Stimulated activated CD4-positive, alpha-beta T cell treated with anti-CD3 and anti-CD28 coated beads, Interleukin-2, amount 100 ng/mL, for 4 hours (primary cell): ENCODE results near the gene CCNO.

Source experiments
- DNase-seq: peaks from one replicate; pipeline ENCODE4 v3.0.0-alpha.2; 2020; ENCODE audit warnings: low read depth

CCNO gene

DNA sequence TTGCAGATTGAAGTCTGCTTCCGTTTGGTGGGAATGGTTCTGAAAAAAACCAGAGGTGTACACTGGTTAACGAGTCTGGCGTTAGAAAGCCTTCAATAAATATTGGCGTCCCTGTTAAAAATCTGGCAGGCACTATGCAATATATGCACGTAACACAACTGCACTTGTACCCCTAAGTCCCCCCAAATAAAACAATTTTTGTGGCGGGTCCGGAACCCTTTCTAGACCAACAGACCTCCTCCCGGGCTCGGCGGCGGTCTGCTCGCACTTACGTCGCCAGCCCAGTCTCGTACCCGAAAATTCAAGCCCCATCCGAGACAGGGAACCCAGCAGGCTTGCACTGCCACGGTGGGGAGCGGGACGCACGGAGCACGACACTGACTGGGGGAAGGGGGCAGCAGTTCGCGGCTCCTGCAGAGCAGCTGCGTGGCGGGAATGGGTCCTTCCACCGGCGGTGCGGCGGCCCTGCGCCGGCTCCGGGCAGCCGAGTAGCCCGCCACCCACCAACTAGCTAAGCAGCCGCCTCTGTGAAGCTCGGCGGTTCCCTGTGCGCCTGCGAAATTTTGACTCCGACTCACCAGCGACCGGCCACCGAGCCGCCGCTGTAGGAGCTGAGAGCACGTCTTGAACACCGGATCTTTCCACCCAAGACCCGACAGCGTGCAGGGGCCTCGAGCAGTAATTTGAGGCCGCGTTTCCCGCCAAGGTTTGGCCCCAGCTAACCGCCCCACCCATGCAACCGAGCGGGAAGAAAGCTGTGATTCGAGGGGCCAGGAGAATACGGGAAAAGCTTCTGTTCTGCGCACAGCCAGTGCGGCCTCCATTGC is 10.2 kb downstream of the CCNO start:
- DNase-seq: no peak

DNA sequence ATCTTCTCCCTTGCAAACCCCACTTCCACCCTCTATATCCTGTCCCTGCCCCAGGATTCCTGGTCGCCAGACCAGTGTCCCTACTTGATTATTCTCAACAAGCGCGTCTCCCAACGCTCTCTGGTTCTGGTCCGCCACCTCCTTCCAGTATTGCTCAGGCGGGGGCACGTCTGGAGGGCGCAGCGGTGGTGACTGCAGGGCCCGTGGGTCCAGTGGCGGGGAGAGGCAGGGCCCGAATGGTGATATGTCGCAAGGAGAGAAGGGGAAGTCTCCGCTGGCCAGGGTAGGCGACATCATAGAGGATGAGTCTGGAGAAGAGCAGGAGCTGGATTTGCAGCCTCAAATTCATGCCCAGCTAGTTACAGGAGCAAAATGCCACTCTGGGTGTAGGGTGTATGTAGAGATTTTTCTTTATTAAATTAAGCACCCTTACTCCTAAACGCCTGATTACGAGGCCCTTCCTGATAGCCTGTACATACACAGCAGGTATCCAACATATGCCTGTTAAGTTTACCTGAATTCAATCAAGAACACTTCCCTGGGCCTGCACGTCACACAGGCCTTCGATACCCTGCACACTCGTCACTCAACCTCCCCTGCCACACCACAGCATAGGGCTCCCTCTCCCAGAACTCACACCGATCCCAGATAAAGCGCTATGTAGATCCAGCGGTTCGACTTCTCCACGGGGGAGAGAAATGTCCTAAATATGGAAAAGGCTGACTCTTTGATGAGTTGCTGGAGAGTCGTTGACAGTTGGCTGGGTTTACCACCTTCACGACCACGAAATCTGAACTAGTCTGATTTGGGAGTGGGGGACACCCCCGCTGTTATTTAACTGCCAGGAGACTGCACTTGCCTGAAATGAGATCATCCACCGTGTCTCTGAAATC is 11.1 kb downstream of the CCNO start:
- no peak for DNase-seq

DNA sequence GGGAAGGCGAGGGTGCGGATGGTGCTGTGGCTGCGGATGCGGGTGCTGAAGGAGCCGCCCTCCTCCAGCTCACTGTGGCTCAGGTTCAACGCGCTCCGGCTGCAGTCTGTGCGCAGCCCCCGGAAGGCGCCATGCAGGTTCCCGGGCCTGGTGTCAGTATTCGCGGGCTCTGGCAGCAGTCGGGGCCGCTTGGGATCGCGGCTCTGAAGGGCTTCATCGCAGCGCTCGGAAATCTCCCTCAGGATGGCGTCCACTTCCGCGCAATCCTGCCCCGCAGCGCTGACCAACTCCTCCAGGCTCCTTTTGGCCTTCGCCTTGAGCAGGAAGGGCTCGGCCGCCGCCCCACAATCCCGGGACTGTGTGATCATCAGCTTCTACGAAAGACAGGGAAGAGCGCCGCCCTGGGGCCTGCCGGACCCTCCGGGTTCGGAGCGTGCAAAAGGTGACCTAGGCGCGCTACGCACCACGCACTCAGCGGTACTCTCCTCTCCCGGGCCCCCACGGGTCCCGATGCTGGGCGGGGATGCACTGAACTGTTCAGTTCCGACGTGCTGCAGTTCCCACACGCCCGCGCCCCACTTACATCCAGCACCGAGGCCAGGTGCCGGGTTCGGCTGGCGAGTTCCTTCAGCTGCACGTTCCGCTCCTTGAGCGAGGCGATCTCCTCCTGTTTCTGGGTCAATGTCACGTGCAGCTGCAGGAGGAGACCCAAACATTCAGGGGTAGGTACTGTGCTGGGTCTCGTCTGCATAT is 12.8 kb downstream of the CCNO start:
- DNase-seq: no peak

DNA sequence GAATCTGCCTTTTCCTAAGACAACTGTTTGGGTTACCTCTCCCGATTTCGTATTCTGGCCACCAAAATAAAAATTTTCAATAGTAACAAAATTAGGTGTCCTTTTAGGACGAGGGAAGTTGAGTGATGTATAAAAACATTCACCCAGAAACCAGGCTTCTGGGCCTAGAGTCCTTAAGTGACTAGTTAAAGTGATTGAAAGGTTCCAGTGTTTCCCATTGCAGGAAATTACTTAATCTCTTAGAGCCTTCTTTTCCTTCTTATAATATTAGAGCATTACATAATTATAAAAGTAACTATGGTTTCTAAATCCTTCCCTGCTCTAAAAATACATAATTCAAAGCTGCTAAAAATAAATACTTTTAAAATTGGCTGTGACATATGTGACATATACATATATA is 13.6 kb downstream of the CCNO start:
- DNase-seq: no peak

DNA sequence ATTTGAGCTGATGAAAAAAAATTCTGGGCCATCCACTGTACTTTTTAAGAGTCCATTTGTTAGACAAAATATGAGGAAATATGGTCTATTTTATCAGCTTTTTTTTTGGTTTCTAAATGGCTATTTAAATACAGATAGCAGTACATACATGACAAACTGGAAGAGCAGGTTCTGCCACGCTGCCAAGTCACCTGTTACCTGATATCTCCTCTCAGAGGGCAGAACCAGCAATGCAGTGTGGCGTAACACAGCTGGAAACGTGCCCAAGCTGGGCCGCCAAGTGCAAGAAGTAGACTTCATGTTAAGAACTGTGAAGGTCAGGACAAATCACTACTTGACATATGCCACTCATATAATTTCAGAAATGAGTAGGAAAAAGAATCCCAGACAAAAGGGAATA is 14.4 kb downstream of the CCNO start:
- no peak for DNase-seq

DNA sequence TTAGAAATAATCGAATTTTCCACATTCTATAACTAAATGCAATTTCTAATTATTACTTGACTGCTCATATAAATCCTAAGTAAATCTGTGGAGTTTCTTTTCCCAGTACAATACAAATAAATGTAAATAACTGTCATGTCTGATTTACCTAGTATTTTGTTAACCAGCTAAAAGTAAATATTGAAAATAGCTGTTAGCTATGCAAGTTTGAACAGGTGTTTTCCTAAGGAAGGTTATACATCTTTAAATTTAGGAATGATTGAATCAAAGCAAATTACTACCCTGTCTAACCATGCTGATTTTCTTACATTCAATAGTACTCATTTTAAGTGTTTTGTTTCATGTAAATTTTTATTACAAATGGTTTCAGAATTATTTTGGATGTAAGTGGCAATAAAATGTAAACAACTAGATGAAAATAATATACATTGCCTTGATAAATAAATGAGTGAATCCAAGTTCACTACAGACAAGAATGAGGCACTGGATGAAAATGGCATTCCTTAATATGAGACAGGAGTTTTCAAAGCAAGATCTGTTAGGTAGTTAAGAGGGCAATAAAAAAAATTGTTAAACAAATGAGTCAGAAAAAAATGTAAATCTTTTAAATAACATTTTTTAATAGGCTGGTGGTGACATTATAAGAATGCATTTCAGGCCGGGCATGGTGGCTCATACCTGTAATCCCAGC is 22.1 kb downstream of the CCNO start:
- no peak for DNase-seq

DNA sequence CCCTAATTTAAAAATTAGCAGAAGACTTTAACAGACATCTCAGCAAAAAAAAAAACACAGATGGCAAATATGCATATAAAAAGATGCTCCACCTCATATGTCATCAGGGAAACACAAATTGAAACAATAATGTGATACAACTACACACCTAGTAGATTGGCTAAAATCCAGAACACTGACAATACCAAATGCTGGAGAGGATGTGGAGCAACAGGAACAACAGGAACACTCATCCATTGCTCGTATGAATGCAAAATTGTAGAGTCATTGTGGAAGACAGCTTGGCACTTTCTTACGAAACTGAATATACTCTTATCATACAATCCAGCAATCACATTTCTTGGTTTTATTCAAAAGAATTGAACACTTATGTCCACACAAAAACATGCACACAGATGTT is 28.4 kb downstream of the CCNO start:
- DNase-seq: no peak

DNA sequence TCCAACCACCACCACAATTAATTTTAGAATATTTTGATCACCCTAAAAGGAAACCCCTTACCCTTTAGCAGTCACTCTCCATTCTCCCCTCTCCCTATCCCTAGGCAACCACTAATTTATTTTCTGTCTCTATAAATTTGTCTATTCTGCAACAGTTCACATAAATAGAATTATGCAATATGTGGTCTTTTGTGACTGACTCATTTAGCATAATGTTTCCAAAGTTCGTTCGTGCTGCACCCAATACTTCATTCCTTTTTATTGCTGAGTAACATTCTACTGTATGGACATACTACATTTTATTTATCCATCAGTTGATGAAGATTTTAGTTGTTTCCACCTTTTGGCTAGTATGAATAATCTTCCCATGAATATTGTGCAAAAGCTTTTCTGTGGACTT is 42.2 kb downstream of the CCNO start:
- no peak for DNase-seq

DNA sequence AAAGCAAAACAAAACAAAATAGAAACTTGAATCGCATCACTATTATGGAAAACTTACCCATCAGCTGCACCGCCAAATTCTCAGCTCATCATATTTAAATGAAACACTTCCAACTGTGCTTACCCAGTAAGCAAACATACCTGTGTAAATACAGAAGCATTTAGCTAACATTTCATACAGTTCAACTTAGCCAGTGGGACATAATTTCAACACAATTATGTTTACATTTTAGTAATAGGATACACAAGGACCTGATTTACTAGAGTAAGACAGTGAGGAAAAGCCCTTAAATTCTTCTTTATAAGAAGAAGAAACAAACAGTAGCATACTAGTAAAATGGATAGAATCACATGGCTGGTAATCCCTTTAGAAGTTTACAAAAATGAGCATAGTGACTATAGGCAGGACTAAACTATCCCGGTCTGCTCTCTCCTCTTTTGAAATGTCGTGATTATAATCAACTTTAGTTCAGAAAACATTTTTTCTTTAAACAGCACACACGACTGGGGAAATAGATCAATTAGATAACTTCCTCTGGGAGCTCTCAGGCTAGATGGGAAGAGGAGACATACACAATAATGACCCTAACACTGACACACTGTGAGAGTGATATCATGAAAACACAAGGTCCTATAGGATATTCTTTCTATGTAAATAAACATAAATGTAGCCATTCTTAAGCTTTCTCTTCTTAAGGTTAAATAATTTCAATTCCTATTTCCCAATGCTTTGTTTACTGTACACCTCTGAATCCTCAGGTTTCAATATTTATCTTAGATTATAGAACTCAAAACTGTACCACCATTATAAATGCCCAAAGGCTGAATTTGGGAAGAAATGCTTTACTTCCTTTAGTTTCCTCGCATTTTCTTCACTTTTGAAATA is 44.5 kb downstream of the CCNO start:
- DNase-seq: no peak

DNA sequence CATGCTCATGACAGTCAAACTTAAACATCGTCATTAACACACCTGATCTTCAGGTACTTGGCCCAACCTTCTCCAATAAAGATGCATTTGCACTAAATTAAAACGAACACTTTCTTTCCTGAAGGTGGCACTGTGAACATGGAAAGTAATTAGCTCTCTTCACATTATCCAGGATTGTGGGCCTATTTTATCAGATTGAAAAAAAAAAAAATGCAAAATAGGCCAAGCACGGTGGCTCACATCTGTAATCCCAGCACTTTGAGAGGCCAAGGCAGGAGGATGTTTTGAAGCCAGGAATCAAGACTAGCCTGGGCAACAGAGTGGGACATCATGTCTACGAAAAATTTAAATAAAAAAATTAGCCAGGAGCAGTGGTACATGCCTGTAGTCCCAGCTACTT is 46.0 kb downstream of the CCNO start:
- no peak for DNase-seq
